ENCODE results near the gene NRAP.
A peak's percentile ranks its signal among the peaks of the same experiment; 100 is the strongest.

The NRAP gene

GRCh38 chr10:113604572-113604971, 59.3 kb downstream of the NRAP start:
- no peak for DNase-seq

- DNase-seq: no peak
These were observed 60.6 kb downstream of the NRAP start for GRCh38 chr10:113603057-113603777.

- DNase-seq: no peak
These were observed 63.3 kb downstream of the NRAP start for GRCh38 chr10:113600569-113600968.

- no peak for DNase-seq
These were observed 69.2 kb downstream of the NRAP start for GRCh38 chr10:113594652-113595051.

GRCh38 chr10:113592380-113592779, 71.5 kb downstream of the NRAP start:
- DNase-seq: no peak

GRCh38 chr10:113590581-113590980, 73.3 kb downstream of the NRAP start:
- DNase-seq: no peak

GRCh38 chr10:113589201-113589770, 74.6 kb downstream of the NRAP start:
- no peak for DNase-seq

- no peak for DNase-seq
These were observed 77.9 kb downstream of the NRAP start for GRCh38 chr10:113585949-113586348.

GRCh38 chr10:113583571-113583970, 80.3 kb downstream of the NRAP start:
- DNase-seq: no peak

GRCh38 chr10:113581092-113581491, 82.7 kb downstream of the NRAP start:
- DNase-seq: no peak

GRCh38 chr10:113578773-113579172, 85.1 kb downstream of the NRAP start:
- no peak for DNase-seq

GRCh38 chr10:113576852-113577251, 87.0 kb downstream of the NRAP start:
- DNase-seq: no peak

GRCh38 chr10:113573368-113573767, 90.5 kb downstream of the NRAP start:
- no peak for DNase-seq

GRCh38 chr10:113572520-113573290, 91.1 kb downstream of the NRAP start:
- peak in 1 of 3 experiments; percentile 64 for DNase-seq

GRCh38 chr10:113569576-113569975, 94.3 kb downstream of the NRAP start:
- DNase-seq: no peak

GRCh38 chr10:113566888-113567287, 97.0 kb downstream of the NRAP start:
- DNase-seq: peak; percentile 73 to 89 (median 80)

- peak in 1 of 3 experiments; percentile 42 for DNase-seq
These were observed 98.5 kb downstream of the NRAP start for GRCh38 chr10:113565364-113565763.

- DNase-seq: peak in 2 of 3 experiments; percentile 9 to 69
These were observed 100.3 kb downstream of the NRAP start for GRCh38 chr10:113563306-113564088.

- no peak for DNase-seq
These were observed 101.1 kb downstream of the NRAP start for GRCh38 chr10:113562704-113563103.

- no peak for DNase-seq
These were observed 101.8 kb downstream of the NRAP start for GRCh38 chr10:113562069-113562468.

GRCh38 chr10:113561214-113561613, 102.6 kb downstream of the NRAP start:
- DNase-seq: no peak

GRCh38 chr10:113560071-113560470, 103.8 kb downstream of the NRAP start:
- no peak for DNase-seq

GRCh38 chr10:113557903-113558321, 105.9 kb downstream of the NRAP start:
- DNase-seq: no peak

Data from NCI-H1417 (cell line).